Ammon's horn (tissue), 1 donor: ENCODE results near the gene SPACA4.
A peak's percentile ranks its signal among the peaks of the same experiment; 100 is the strongest.

Experiments
- DNase-seq: peaks from one replicate; pipeline ENCODE4 v3.0.0-alpha.2; 2016; ENCODE audit warnings: low spot score

The SPACA4 gene

DNA sequence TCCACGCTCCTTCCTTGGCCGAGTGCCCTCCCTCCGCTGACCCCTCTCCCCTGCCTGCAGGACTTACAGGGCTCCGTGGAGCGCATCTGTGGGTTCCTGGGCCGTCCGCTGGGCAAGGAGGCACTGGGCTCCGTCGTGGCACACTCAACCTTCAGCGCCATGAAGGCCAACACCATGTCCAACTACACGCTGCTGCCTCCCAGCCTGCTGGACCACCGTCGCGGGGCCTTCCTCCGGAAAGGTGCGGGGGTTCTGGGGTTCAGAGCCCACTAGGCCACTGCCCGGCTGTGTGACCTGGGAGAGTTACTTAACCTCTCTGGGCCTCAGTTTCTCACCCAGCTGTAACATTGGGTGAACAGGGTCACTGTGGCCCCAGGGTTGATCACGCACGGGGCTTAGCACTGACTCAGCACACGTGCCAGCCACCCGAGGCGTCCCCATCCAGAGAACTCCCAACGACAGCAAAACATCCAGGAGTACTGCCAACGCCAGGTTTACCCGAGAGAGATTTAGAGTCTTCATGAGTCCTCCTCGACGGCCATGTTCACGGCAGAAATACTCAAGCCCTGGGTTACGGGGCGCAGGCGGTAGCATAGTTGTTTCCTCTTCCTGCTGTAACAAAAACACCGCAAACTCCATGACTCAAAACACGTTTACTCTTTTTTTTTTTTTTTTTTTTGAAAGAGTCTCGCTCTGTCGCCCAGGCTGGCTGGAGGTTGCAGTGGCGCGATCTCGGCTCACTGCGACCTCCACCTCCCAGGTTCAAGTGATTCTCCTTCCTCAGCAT is 9.7 kb upstream of the SPACA4 start:
- no peak for DNase-seq

DNA sequence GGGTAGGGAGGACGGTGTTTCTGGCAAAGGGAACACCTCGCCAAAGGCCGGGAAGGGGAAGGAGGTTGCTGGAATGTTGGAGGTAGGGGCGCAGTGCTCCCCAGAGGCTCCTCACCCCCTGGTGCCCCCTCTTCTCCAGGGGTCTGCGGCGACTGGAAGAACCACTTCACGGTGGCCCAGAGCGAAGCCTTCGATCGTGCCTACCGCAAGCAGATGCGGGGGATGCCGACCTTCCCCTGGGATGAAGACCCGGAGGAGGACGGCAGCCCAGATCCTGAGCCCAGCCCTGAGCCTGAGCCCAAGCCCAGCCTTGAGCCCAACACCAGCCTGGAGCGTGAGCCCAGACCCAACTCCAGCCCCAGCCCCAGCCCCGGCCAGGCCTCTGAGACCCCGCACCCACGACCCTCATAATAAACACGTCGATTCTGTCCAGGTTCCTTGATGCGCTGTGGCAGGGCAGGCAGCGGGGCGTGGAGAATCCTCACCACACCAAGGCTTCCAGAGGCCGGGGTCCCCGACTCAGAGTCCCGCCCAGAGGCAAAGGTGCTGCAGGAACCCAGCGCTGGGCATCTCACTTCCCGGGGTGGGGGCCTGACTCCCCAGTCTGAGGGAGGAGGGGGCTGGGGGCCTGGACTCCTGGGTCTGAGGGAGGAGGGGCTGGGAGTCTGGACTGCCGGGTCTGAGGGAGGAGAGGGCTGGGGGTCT is 7.4 kb upstream of the SPACA4 start:
- no peak for DNase-seq

DNA sequence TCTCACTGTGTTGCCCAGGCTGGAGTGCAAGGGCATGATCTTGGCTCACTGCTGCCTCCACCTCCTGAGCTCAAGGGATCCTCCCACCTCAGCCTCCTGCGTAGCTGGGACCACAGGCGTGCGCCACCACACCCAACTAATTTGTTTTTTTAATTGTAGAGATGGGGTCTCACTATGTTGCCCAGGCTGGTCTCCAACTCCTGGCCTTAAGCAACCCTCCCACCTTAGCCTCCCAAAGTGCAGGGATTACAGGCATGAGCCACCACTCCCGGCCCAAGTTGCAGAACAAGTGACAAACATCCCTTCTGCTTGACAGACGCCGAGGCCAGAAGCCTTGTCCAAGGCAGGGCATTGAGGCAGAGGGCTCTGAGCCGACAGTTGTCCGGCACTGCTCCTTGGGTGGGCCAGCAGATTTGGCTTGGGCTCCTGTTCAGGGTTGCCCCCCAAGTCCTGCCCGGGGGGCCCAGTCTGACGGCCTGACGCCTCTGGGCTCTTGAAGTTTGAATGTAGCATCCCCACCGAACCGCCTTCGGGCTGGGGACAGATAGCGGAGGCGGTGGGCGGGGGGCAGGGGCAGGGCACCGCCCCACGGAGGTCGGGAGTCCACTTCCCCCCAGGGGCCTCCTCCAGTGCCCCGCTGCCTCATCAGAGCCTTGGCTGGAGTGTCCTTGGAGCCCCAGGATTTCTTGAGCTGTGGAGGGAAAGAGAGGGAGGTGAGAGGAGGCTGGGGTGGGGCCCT is 5.7 kb upstream of the SPACA4 start:
- DNase-seq, result no peak

DNA sequence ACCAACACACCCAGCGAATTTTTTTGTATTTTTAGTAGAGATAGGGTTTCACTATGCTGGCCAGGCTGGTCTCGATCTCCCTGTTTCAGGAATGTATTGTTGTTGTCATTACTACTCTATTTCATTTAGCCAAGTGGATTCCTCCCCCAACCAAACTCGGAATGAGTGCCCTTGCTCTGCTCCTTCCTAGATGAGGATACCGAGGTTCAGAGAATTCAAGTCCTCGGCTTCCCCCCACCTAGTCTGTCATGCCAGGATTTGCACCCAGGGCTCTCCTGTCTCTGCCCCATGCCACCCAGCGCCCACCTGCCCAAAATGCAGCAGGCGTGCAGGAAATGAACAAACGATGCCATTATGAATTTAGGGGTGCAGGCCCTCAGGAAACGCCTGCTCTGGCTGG is 3.5 kb upstream of the SPACA4 start:
- no peak for DNase-seq

DNA sequence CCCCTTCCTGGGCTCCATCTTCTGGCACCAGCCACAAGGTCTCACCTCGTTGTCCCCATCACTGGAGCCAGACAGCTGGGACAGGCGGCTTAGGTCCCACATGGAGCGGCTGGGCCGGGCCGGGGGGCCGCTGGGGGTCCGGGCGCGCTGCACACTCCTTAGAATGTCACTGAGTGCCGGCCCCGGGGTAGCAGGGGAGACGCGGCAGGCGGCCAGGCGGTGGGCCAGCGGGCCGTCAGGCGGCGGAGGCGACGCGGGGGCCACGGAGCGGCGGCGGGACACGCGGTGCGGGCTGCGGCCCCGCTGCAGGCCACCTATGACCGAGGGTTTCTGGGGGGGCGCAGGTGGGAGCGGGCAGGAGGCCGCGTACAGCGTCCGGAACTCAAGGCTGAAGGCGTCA is 3.1 kb upstream of the SPACA4 start:
- no peak for DNase-seq

DNA sequence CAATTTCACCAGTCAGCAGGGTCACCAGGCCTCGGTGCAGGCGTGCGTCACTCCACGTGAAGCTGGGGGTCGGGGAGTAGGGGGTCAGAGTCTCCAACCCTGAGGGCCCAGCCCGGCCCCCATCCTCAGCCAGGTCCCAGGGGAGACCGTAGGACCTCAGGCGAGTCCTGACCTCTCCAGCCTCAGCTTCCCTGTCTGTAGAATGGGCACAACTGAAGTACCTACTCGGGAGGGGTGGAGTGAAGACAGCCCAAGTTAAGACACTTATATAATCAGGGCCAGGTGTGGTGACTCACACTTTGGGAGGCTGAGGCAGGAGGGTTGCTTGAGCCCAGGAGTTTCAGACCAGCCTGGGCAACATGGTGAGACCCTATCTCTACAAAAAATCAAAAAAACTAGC is 2.7 kb upstream of the SPACA4 start:
- no peak for DNase-seq

DNA sequence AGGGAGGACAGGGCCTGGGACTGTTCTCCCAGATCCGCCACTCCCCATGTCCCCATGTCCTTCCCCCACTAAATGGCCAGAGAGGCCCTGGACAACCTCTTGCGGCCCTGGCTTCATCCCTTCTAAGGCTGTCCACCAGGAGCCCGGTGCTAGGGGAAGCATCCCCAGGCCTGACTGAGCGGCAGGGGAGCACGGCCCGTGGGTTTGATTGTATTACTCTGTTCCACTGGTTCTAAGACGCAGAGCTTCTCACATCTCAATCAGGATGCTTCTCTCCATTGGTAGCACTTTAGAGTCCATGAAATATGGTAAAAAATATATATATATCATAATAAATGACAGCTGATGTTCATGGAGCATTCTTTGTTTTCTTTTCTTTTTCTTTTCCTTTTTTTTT is 815 bp downstream of the SPACA4 start:
- DNase-seq, result no peak

DNA sequence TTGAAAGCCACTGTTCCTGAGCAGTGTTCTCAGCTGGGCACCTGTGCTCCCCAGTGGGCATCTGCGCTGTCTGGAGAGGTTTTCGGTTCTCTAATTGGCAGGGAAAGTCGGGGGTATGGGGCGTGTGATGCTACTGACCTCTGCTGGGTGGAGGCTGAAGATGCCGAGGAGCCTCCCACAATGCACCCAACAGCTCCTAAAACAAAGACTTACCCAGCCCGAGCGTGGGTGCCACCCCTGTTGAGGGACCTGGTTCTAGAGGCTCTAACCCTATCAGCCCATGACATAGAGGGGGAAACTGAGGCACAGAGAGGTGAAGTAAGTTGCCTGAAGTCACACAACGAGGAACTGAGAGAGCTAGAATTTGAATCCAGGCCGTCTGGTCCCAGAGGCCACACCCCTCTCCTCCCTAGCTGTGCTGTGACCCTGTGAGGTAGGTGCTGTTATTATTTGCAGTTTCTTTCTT is 2.3 kb downstream of the SPACA4 start:
- DNase-seq, result peak; percentile 74

DNA sequence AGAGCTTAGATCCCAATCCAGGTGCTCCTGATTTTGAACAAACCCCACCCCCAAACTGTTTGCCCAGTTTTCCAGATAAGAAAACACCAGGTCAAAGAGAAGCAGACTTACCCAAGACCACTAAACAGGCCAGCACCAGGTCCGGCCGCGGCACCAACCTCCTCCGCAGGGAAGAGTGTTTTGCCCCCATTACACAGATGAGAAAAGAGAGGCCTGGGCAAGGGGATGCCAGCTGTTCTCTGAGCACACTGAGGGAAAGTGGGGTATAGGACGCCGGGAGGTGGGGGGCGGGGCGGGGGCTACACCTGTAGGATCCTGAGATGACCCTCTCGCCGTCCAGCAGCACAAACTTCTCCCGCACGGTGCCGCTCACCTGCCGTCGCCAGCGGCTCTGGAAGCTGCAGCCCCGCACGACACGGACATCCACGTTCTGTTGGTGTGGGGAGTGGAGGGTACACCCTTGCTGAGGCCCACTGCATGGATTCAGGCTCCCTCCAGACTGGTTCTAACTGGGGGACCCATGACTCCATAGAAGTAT is 3.1 kb downstream of the SPACA4 start:
- no peak for DNase-seq

DNA sequence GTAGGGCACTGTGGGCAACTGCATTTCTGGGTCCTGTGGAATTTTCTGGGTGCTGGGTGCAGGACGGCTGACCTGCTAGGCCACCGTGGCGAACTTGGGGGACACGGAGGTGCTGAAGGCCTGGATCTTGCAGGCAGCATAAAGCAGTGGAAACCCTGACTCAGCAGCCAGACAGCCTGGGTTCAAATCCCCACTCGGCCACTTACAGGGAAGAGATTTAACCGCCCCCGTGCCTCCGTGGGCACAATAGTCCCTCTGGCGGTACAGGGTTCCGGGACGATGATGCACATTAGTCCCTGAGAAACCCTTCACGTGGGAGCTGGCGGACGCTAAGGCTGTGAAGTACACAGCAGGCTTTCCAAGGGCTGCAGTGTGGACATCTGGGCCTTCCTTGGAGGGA is 5.3 kb downstream of the SPACA4 start:
- DNase-seq, result no peak

DNA sequence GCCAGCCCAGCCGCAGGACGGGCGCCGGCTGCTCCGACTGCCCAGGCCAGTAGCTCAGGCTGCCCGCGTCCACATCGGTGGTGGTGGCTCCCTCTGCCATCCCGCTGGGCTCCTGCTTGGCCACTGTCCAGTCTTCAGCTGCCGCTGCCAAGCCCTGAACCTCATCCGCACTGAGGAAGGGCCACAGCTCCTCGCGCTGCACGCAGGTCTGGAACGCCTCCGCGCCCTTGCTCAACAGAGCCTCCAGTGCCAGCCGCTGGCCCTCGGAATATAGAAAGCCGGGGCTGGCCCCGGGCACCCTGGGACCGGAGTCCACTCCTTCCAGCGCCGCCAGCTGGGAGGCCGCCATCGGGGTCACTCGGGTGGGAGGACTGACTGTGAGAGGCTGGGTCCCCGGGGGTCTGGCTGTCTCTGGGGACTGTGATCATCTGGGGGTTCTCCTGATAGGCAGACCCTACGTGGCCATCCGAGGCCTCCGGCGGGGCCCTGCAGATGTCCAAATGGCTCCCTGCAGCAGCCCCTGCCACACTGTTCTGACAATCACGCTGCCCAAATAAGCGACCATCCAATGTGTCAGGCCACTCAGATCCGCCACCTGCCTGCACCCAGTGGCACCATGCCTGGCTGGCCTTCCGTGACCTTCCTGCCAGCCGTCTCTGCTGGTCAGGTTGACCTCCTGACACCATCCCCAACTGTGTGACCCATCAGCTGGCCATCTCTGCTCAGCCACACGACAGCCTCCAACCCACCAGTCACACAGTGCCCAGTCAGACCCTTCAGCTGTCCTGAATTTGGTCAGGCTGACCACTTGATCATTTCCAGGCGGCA is 6.7 kb downstream of the SPACA4 start:
- DNase-seq, result peak; percentile 69

DNA sequence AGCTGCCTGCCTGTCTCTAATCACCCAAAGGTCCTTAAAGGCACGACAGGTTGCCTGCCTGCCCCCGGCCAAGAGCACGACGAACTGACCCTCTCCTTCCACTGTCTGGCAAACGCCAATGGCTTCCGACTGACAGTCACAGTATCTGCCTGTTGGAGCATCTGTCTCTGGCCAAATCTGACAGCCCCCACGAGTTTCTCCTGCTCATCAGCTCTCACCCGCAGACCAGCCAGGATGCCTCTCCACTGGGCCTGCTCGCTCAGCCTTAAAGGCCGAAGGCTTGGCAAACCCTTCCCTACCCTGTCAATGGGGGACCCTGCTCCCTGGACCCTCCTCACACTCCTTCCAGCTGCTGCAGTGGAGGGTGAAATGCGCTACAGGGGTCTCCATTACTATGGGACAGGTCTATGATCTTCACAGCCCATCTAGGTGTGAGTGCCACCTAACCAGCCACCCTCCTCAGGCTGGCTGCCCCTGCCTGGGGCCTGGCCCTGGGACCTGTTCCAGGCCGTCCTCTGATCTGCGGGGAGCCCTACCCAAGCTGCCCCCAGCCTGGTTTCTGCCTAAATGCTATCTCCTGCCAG is 7.4 kb downstream of the SPACA4 start:
- DNase-seq, result no peak

DNA sequence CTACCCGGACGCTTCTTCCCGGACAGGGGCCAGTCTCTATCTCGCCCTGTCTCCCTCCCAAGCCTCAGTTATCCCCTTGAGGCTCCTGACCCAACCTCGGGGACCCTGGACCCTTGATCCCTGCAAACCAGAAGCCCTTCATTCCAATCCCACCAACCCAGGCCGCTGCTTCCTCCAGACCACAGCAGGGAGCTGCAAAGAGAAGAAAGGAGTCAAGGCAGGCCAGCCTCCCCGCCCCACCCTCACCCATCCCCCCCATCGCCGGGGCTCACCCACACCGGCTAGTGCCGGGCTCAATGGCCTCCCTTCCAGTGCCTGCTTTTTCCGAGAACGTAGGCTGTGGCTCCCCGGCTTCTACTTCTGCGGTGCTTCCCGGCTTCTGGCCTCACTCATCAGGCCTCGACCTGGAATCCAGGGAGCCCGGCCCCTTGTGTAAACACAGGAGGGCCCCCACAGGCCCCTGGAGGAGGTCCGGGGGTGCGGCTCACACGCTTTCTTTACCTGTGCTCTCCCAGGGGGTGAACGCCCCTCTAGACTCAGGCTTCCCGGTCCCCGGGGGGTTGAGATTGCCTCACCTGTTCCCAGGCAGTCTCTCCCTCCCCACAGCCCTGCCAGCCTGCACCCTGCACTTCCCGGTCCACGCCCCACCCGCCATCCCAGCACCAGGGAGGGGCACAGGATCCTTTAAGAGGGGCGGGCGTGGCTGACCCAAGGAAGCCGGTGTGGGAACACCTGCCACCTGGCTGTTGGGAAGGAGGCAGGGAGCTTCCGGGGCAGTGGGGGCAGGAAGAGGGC is 8.1 kb downstream of the SPACA4 start, which contains the start of gene FAM83E:
FAM83E (minus strand) TSS at position 641 of the 795 bp plus-strand sequence. CDS start 1,704 bp downstream, outside the sequence.
- DNase-seq, result no peak

DNA sequence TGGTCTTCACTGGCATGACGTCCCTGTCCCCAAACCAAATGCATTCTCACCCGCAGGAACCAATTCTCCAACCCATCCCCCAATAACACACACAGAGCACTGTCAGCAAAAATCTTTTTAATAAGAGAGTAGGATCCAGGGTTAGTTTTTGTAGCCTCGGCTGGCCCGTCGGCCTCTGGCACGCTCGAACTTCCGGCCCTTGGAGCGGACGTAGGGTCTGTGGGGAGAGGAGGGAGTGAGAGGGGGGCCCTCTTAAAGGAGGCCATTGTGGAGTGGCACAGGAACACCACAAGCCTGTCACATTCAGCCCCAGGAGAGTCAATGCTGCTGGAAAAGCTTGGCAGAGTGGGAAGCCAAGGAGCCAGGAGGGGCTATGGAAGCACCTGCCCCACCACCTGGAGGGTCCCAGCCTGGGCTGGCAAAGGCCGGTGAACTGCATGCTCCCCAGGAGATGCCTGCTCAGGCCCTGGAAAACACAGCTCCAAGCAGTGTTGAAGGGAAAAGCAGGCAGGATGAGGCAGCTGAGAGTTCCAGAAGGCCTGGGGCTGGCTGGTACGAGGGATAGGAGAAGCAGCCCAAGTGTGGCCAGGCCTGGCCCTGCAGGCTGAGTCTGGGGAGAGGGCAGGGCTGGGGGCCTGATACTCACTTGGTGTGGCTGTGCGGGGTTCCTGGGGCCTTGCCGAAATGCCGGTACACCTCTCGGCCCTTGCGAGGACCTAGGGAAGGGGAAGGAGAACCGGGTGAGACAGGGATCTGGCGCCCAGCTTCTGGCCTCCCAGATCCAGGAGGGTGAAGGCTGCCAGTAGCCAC is 8.9 kb downstream of the SPACA4 start:
- no peak for DNase-seq

DNA sequence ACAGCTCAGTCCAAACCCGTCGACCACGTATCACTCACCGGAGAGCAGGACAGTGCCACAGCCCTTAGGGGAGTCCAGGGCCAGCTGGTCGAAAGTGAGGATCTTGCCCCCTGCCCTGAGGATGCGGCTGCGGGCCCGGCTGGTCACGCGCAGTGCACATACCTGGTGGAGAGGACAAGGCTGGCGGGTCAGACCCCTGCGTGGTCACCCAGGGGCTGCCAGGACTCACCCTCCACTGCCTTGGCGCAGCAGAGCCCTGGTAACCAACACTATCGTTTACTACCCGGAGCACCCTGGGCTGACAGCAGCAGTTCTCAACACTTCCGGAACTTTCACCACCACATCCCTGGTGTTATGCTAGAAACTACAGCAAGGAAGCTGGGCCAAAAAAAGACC is 9.5 kb downstream of the SPACA4 start:
- DNase-seq, result no peak

DNA sequence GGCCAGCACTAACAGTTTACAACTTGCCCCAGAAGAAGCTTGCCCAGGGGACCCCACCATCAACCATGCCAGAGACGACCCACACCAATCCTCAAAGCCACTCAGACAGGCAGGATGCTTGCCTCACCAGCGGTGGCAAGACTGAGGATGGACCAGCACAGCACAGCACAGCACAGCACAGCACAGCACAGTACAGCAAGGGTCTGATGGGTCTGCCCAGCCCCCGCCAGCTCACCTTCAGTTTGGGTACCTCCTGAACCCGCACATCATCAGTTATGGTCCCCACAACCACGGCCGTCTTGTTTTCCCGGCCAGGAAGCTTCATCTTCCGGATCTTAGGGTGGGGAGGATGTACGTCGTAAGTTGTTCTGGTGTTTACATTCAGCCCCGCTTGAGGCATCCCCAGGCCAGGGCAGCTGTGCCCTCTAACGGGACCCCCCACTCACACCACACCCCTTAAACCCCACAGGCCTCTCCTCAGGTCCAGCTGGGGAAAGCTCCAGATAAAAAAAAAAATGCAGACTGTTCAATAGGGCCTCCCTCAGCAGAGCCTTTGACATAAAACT is 10.0 kb downstream of the SPACA4 start:
- DNase-seq, result no peak

DNA sequence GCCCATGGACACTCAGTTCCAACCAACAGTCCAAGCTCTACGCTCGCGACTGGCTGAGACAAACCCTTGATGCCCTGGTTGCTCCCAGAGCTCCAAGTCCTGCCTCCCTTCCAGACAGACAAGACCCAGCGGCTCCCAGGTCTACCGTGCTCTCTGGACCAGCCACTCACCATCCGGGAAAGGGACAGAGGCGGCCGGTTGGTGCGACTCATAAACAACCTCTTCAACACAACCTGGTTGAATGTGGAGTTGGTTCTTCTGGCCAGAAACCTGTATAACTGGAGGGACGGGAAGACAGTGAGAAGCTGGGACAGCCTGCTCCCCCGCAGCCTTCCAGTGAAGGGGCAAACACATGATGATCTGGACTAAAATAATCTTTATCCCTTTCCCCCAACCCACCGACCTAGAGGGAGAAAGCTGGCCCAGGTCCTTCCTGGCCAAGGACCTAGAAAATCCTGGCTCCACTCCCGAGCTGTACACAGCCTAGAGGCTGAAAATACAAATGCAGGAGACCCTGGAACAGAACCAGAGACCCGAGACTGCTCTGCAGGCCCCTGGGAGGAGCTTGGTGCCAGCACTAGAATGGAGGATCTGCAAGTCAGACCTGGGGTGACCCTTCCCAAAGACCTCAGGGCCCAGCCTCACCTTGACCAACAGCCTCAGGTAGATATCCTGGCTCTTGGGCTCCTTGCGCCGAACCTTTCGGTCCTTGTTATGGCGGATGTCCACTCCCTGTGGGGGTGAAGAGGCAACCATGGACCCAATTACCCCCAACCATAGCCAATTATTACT is 10.8 kb downstream of the SPACA4 start:
- DNase-seq, result no peak

DNA sequence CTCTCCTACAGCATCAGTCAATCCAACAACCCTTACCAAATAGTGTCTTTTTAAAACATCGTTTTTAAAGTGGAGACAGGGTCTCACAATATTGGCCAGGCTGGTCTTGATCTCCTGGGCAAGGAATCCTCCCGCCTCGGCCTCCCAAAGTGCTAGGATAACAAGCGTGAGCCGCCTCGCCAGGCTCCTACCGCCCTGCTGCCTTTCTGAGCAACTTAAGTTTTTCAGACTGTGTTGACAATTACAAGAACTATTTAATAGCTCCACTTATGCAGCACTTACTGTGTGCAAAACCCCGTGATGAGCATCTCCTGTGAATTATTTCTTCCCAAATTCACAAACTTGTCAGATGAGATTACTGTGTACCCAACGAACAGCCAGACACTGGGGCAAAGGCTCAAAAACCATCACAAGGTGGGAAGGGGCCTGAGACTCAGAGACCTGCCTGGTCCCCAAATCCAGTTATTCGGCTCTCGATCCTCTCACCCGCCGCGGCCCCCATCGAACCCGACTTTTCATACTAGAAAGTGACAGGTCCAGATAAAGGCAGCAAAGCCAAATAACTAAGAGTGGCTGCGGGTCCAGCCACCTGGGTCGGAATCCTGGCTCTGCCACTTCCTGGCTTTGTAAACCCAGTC is 11.9 kb downstream of the SPACA4 start:
- no peak for DNase-seq
